OCI-LY7 (cell line): Measurements from ENCODE around the gene PTCRA. TPM values are rescaled to one million over a fixed set of nuclear protein-coding genes. Genes with fewer than 3 reads are reported as not detected.

ENCODE experiments used
- BruUV-seq: library from RNA; stranded (reverse); fragments of 400-500 nt; replicated peaks from 2 replicates; lab custom pipeline; 2021; lab: Mats Ljungman, UMichigan
- CTCF ChIA-PET: fragments of 300-600 bp; sonication (Branson Sonifier 250); formaldehyde crosslinking; loops from one replicate; lab custom pipeline; 2022; ENCODE audit warnings: antibody characterized with exemption; ENCODE audit not compliant: unreplicated experiment; lab: Charles Lee
- POLR2A ChIA-PET: fragments of 300-600 bp; sonication (Branson Sonifier 250); formaldehyde crosslinking; loops from one replicate; lab custom pipeline; 2022; ENCODE audit warnings: antibody characterized with exemption; lab: Charles Lee
- DNase-seq: peaks from one replicate; pipeline ENCODE4 v3.0.0-alpha.2; 2015; ENCODE audit warnings: low spot score
- H2AFZ ChIP-seq: fragments of 200-600 bp; sonication (generic), shearing (Covaris generic); 2 replicates; pipeline ENCODE4 v1.6.1; 2014; ENCODE audit warnings: mild to moderate bottlenecking, antibody characterized with exemption, low read length, moderate library complexity
- H3K27ac ChIP-seq: fragments of 200-600 bp; sonication (generic); 2 replicates; pipeline ENCODE4 v1.5.1; 2014; ENCODE audit warnings: mixed run types, low read depth, mild to moderate bottlenecking, moderate library complexity, low read length, inconsistent platforms; ENCODE audit not compliant: poor library complexity, severe bottlenecking
- H3K36me3 ChIP-seq: fragments of 200-600 bp; sonication (generic); 2 replicates; pipeline ENCODE4 v1.6.1; 2014; ENCODE audit warnings: mild to moderate bottlenecking, antibody characterized with exemption, low read length, moderate library complexity, mixed read lengths; ENCODE audit not compliant: insufficient read depth
- H3K4me1 ChIP-seq: fragments of 200-600 bp; sonication (generic); 2 replicates; pipeline ENCODE4 v1.5.1; 2014; ENCODE audit warnings: mild to moderate bottlenecking, low read length; ENCODE audit not compliant: insufficient read depth, poor library complexity, severe bottlenecking
- H3K4me2 ChIP-seq: fragments of 200-600 bp; sonication (generic); 2 replicates; pipeline ENCODE4 v1.6.1; 2014; ENCODE audit warnings: mild to moderate bottlenecking, low read length
- H3K4me3 ChIP-seq: fragments of 200-600 bp; sonication (generic); 2 replicates; pipeline ENCODE4 v1.5.1; 2014; ENCODE audit warnings: mild to moderate bottlenecking, low read depth, low read length; ENCODE audit not compliant: poor library complexity, severe bottlenecking
- H3K79me2 ChIP-seq: fragments of 200-600 bp; sonication (generic); 2 replicates; pipeline ENCODE4 v1.6.1; 2016; ENCODE audit warnings: low read depth, mild to moderate bottlenecking, low read length, moderate library complexity, mixed read lengths; ENCODE audit not compliant: insufficient read depth
- H3K9me2 ChIP-seq: fragments of 200-600 bp; sonication (generic); 2 replicates; pipeline ENCODE4 v1.6.1; 2016; ENCODE audit warnings: mild to moderate bottlenecking, low read length, mixed read lengths; ENCODE audit not compliant: insufficient read depth
- H3K9me3 ChIP-seq: fragments of 200-600 bp; sonication (generic); 2 replicates; pipeline ENCODE4 v1.6.1; 2014; ENCODE audit warnings: mild to moderate bottlenecking, mixed run types, low read length, mixed read lengths
- H4K20me1 ChIP-seq: fragments of 200-600 bp; sonication (generic); 2 replicates; pipeline ENCODE4 v1.6.1; 2014; ENCODE audit warnings: mild to moderate bottlenecking, antibody characterized with exemption, low read length, moderate library complexity, mixed read lengths; ENCODE audit not compliant: insufficient read depth
- CTCF ChIP-seq: fragments of 200-600 bp; sonication (generic); conservative IDR thresholded peaks from 2 replicates; pipeline ENCODE4 v1.5.1; 2014; ENCODE audit warnings: mild to moderate bottlenecking, antibody characterized with exemption, low read length, moderate library complexity, mixed read lengths
- EZH2phosphoT487 ChIP-seq: fragments of 200-600 bp; sonication (generic); IDR thresholded peaks from 2 replicates; pipeline ENCODE4 v1.6.1; 2018; ENCODE audit warnings: low read depth, borderline replicate concordance, mild to moderate bottlenecking, mixed run types, antibody characterized with exemption, low read length, moderate library complexity, mixed read lengths
- intact Hi-C: fragments of 100-400 bp; cut with micrococcal nuclease; formaldehyde crosslinking; loops from one replicate; pipeline ENCODE4 v1.10.0; 2022; ENCODE audit not compliant: unreplicated experiment
- total RNA-seq, 2 experiments: library from RNA; depleted of rRNA in 1 of 2; stranded (reverse); fragments of >200 nt in 1 of 2; shearing (Covaris generic) in 1 of 2; gene quantifications; 2 replicates each; pipeline ENCODE4 v1.2.3, GENCODE V29; 2014 to 2022

PTCRA gene
- total RNA-seq, 2 experiments from 2014 or later = 0.85 to 0.91 TPM

DNA sequence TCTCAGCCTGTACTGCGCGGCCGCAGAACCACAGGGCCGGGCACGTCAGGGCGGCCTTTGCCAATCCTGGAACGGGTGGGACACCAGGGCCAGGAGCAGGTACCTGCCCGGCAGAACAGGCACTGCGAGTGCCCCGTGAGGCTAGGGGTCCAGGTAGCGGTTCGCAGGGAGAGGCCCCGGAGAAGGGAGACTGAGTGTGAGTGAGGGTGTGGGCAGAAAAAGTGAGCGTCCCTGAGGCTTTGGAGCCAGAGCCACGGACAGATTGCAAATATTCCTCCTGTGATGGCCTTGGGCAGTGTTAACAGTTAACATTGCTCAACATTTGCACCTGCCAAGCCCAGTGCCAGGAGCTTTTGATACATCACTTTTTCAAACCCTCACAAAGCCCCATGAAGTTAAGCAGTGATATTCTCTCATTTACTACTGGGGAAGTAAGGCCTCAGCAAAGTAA lies 45.2 kb downstream of the PTCRA start:
- Histone ChIP-seq H3K9me2 (no peaks in the 10 kb centered on the region), H4K20me1 (no peaks in the 10 kb centered on the region), H3K36me3 (peaks cover 9% of the 10 kb centered on the region; the same call in 1 of the 2 replicates), H3K4me3 (no peak overlapping the region), H3K4me1 (no peaks in the 10 kb centered on the region), H3K27ac (no peak overlapping the region), H3K9me3 (no peaks in the 10 kb centered on the region), H2AFZ (no peak overlapping the region), H3K4me2 (no peak overlapping the region), H3K79me2 (no peaks in the 10 kb centered on the region)
- TF ChIP-seq CTCF (no peak), EZH2phosphoT487 (no peak)
- intact Hi-C loops = no loop called here
- BruUV-seq = no TSS peak
- POLR2A ChIA-PET = no interaction called here
- DNase-seq = no peak
- CTCF ChIA-PET = no interaction called here

DNA sequence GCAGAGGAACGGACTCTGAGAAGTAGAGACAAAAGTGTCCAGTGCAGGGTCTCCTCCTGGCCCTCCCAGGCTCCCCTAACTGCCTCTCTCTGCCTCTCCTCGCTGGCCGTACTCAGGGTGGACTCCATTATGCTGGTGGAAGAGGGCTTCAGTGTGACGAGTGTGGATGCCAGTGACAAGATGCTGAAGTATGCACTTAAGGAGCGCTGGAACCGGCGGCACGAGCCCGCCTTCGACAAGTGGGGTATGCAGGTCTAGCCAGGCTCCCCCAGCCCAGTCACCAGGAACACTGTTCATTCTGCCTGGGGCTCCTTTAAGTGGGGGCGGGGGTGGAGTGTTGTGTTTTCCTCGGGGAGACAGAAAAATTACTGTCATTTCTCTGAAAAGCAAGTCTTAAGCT lies 46.2 kb downstream of the PTCRA start:
- DNase-seq = no peak
- no peaks in the 10 kb centered on the region for H3K4me1 ChIP-seq
- intact Hi-C loops = no loop called here
- no peaks in the 10 kb centered on the region for H3K79me2 ChIP-seq
- no peaks in the 10 kb centered on the region for H3K9me2 ChIP-seq
- H2AFZ ChIP-seq = no peak overlapping the region
- H3K36me3 ChIP-seq = peaks cover 9% of the 10 kb centered on the region; the same call in 1 of the 2 replicates
- no TSS peak for BruUV-seq
- no peak for TF ChIP-seq CTCF
- TF ChIP-seq EZH2phosphoT487 = no peak
- H3K9me3 ChIP-seq = no peaks in the 10 kb centered on the region
- ChIA-PET CTCF (no interaction called here), POLR2A (no interaction called here)
- no peak overlapping the region for H3K4me2 ChIP-seq
- H3K27ac ChIP-seq = no peak overlapping the region
- no peaks in the 10 kb centered on the region for H4K20me1 ChIP-seq
- H3K4me3 ChIP-seq = no peak overlapping the region

DNA sequence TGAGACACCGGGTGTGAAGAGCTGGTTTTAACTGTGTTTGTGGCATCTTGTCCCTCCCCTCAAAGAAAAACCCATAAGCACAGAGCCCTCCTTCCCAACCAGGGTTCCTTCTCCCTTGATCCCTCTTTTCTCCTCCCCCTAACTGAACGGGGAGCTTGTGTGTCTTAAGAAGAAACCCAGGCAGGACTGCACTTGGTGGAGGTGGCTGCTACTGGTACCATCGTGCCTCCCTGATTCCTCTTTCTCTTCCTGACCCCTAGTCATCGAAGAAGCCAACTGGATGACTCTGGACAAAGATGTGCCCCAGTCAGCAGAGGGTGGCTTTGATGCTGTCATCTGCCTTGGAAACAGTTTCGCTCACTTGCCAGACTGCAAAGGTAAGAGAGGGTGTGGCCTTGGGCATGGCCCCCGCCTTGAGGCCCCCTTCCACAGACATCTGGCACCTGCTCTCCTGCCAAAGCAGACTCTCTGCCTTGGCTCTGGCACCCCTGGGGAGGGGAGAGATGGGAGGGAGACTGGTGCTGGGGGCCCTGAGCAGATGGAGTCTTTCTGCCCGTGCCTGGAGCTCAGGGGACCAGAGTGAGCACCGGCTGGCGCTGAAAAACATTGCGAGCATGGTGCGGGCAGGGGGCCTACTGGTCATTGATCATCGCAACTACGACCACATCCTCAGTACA lies 46.8 kb downstream of the PTCRA start:
- Histone ChIP-seq H3K9me2 (no peaks in the 10 kb centered on the region), H3K4me2 (no peak overlapping the region), H3K27ac (no peak overlapping the region), H3K79me2 (no peaks in the 10 kb centered on the region), H4K20me1 (no peaks in the 10 kb centered on the region), H3K4me3 (no peak overlapping the region), H3K4me1 (no peaks in the 10 kb centered on the region), H3K9me3 (no peaks in the 10 kb centered on the region), H2AFZ (no peak overlapping the region), H3K36me3 (peaks cover 9% of the 10 kb centered on the region; the same call in 1 of the 2 replicates)
- no TSS peak for BruUV-seq
- CTCF ChIA-PET = no interaction called here
- TF ChIP-seq CTCF (no peak), EZH2phosphoT487 (no peak)
- no peak for DNase-seq
- POLR2A ChIA-PET = no interaction called here
- intact Hi-C loops = loop anchor here (1.0 kb wide), 1 partner anchor 61 kb away; no protein-coding TSS in a partner anchor
